CD4-positive, alpha-beta memory T cell (primary cell): Measurements from ENCODE around the gene SETX. TPM values are rescaled to one million over a fixed set of nuclear protein-coding genes. Genes with fewer than 3 reads are reported as not detected.
A peak's percentile ranks its signal among the peaks of the same experiment; 100 is the strongest.

Experiments used
- CTCF ChIA-PET: fragments of 350-600 bp; sonication (Branson Sonifier 250); formaldehyde crosslinking; loops from one replicate; lab custom pipeline; 2021; ENCODE audit warnings: inconsistent platforms; ENCODE audit not compliant: partially characterized antibody; lab: Charles Lee
- POLR2A ChIA-PET: fragments of 350-600 bp; sonication (Branson Sonifier 250); formaldehyde crosslinking; loops from one replicate; lab custom pipeline; 2021; ENCODE audit not compliant: partially characterized antibody; lab: Charles Lee
- DNase-seq, 5 donors: peaks; one replicate each; pipeline versions ENCODE4 v3.0.0 to v3.0.0-alpha.2; 2020 to 2022; ENCODE audit warnings: mixed read lengths in 1 of 5
- H3K27ac ChIP-seq: one replicate; pipeline ENCODE4 v1.7.0; 2013; ENCODE audit warnings: low read depth, low read length
- H3K27me3 ChIP-seq: 2 replicates; pipeline ENCODE4 v1.7.0; 2013; ENCODE audit warnings: mild to moderate bottlenecking, low read length, moderate library complexity; ENCODE audit not compliant: insufficient read depth
- H3K36me3 ChIP-seq: 2 replicates; pipeline ENCODE4 v1.7.0; 2013; ENCODE audit warnings: mild to moderate bottlenecking, low read length, moderate library complexity; ENCODE audit not compliant: insufficient read depth
- H3K4me1 ChIP-seq: 2 replicates; pipeline ENCODE4 v1.7.0; 2013; ENCODE audit warnings: mild to moderate bottlenecking, low read length, moderate library complexity; ENCODE audit not compliant: insufficient read depth
- H3K4me3 ChIP-seq, 2 donors: one replicate each; pipeline ENCODE4 v1.7.0; 2013; ENCODE audit warnings: low read length in 2 of 2, mild to moderate bottlenecking in 1 of 2
- H3K9me3 ChIP-seq, 2 donors: one replicate each; pipeline ENCODE4 v1.7.0; 2013; ENCODE audit warnings: low read length in 2 of 2, control low read depth in 1 of 2; ENCODE audit not compliant: control insufficient read depth in 1 of 2
- H3K27ac Mint-ChIP-seq, 7 donors: one replicate each; pipeline ENCODE4 v1.8.0; 2020 to 2021; ENCODE audit warnings: mixed read lengths in 7 of 7, mild to moderate bottlenecking in 6 of 7, inconsistent platforms in 3 of 7, moderate library complexity in 3 of 7
- H3K27me3 Mint-ChIP-seq, 2 donors: one replicate each; pipeline ENCODE4 v1.8.0; 2020 to 2021; ENCODE audit warnings: mixed read lengths in 2 of 2
- H3K36me3 Mint-ChIP-seq, 2 donors: one replicate each; pipeline ENCODE4 v1.8.0; 2020 to 2021; ENCODE audit warnings: mixed read lengths in 2 of 2, inconsistent platforms in 1 of 2, mild to moderate bottlenecking in 1 of 2
- H3K4me1 Mint-ChIP-seq, 4 donors: one replicate each; pipeline ENCODE4 v1.8.0; 2020 to 2021; ENCODE audit warnings: mixed read lengths in 4 of 4, mild to moderate bottlenecking in 1 of 4
- H3K4me3 Mint-ChIP-seq, 8 donors: one replicate each; pipeline ENCODE4 v1.8.0; 2020 to 2021; ENCODE audit warnings: mixed read lengths in 8 of 8, mild to moderate bottlenecking in 7 of 8, moderate library complexity in 6 of 8, inconsistent platforms in 3 of 8
- H3K9me3 Mint-ChIP-seq, 8 donors: one replicate each; pipeline ENCODE4 v1.8.0; 2020 to 2021; ENCODE audit warnings: mixed read lengths in 8 of 8, mild to moderate bottlenecking in 5 of 8, inconsistent platforms in 3 of 8, moderate library complexity in 1 of 8
- intact Hi-C: fragments of 100-400 bp; cut with micrococcal nuclease; formaldehyde crosslinking; loops from one replicate; pipeline ENCODE4 v1.15.1; 2023
- polyA plus RNA-seq, 2 donors: library from polyadenylated mRNA; unstranded; fragments of 300-500 nt; fragmentation: Illumina TruSeq; gene quantifications; one replicate each; pipeline ENCODE4 v1.2.3, GENCODE V29; 2021
- total RNA-seq, 2 experiments: library from RNA; stranded (reverse); gene quantifications; one replicate each; pipeline ENCODE4 v1.2.3, GENCODE V29; 2021

SETX gene
- total and polyA plus RNA-seq, 4 experiments from 2014 or later, result 10.1 to 94.3 (median 65.3) TPM

- H3K36me3 Mint-ChIP-seq, result peaks cover 0 to 6% of the 10 kb centered on the region in 2 donors
- H3K27ac ChIP-seq, result peak overlapping the region; percentile 49
- intact Hi-C loops, result loop anchor here (1.0 to 5.0 kb wide), 4 partner anchors 17 to 1550 kb away; partner anchors contain the start of genes EXOSC2 and MED27
These were observed 112.8 kb downstream of the SETX start for GRCh38 chr9:132241840-132242620.

GRCh38 chr9:132241483-132241839 lies 113.3 kb downstream of the SETX start:
- Histone ChIP-seq H3K4me1 (peaks cover 18% of the 10 kb centered on the region), H3K27ac (peak overlapping the region; percentile 42), H3K4me3 (peak overlapping the region; percentile 23 to 85), H3K9me3 (no peaks in the 10 kb centered on the region), H3K36me3 (no peaks in the 10 kb centered on the region), H3K27me3 (no peaks in the 10 kb centered on the region)
- H3K4me3 Mint-ChIP-seq, result peak overlapping the region; percentile 90 to 99 (median 98)
- peaks cover 3% of the 10 kb centered on the region in 2 donors for H3K27me3 Mint-ChIP-seq
- ChIA-PET POLR2A (interaction anchor here (0.6 to 1.8 kb wide), 9 partner anchors 10 to 1116 kb away, joined by 3 to 15 read pairs (median 4); partner anchors contain the start of genes NUP214 and SETX), CTCF (interaction anchor here (1.0 to 9.9 kb wide), 6 partner anchors 12 to 492 kb away, joined by 3 to 124 read pairs (median 5); no protein-coding TSS in a partner anchor)
- peaks cover 5 to 23% (median 13%) of the 10 kb centered on the region in 4 donors for H3K4me1 Mint-ChIP-seq
- H3K9me3 Mint-ChIP-seq, result peaks cover 0 to 2% (median 0%) of the 10 kb centered on the region in 8 donors
- intact Hi-C loops, result loop anchor here (1.0 to 5.0 kb wide), 4 partner anchors 18 to 1549 kb away; partner anchors contain the start of genes EXOSC2 and MED27
- no peak for DNase-seq
- H3K27ac Mint-ChIP-seq, result peak overlapping the region; percentile 78 to 97 (median 94)
- peaks cover 0 to 6% of the 10 kb centered on the region in 2 donors for H3K36me3 Mint-ChIP-seq

More at GRCh38 chr9:132241840-132242620, 112.8 kb downstream of the SETX start:
- H3K9me3 ChIP-seq, result no peaks in the 10 kb centered on the region
- H3K27me3 ChIP-seq, result no peaks in the 10 kb centered on the region
- peaks cover 3 to 6% of the 10 kb centered on the region in 2 donors for H3K27me3 Mint-ChIP-seq
- DNase-seq, result peak; percentile 50 to 75 (median 55)
- H3K4me3 ChIP-seq, result peak overlapping the region; percentile 47 to 85
- H3K4me1 Mint-ChIP-seq, result peaks cover 5 to 20% (median 10%) of the 10 kb centered on the region in 4 donors
- H3K9me3 Mint-ChIP-seq, result peaks cover 0 to 2% (median 0%) of the 10 kb centered on the region in 8 donors
- peak overlapping the region; percentile 84 to 98 (median 92) for H3K4me3 Mint-ChIP-seq
- POLR2A ChIA-PET, result interaction anchor here (0.6 to 1.6 kb wide), 7 partner anchors 9 to 890 kb away, joined by 3 to 15 read pairs (median 4); partner anchors contain the start of gene SETX
- CTCF ChIA-PET, result interaction anchor here (1.0 to 9.9 kb wide), 6 partner anchors 12 to 493 kb away, joined by 3 to 124 read pairs (median 5); no protein-coding TSS in a partner anchor
- H3K4me1 ChIP-seq, result peaks cover 15% of the 10 kb centered on the region
- H3K36me3 ChIP-seq, result no peaks in the 10 kb centered on the region
- H3K27ac Mint-ChIP-seq, result peak overlapping the region; percentile 85 to 92 (median 89)

GRCh38 chr9:132240841-132241482 lies 113.8 kb downstream of the SETX start:
- Histone ChIP-seq H3K4me1 (peaks cover 22% of the 10 kb centered on the region), H3K36me3 (no peaks in the 10 kb centered on the region), H3K4me3 (peak overlapping the region; percentile 23 to 85), H3K27me3 (no peaks in the 10 kb centered on the region), H3K27ac (peak overlapping the region; percentile 42), H3K9me3 (no peaks in the 10 kb centered on the region)
- DNase-seq, result peak; percentile 99 to 100 (median 99)
- intact Hi-C loops, result loop anchor here (1.0 to 5.0 kb wide), 4 partner anchors 18 to 1549 kb away; partner anchors contain the start of genes EXOSC2 and MED27
- ChIA-PET POLR2A (interaction anchor here (0.6 to 1.8 kb wide), 11 partner anchors 10 to 1115 kb away, joined by 3 to 15 read pairs (median 4); partner anchors contain the start of genes NTNG2, NUP214 and SETX), CTCF (interaction anchor here (1.0 to 9.9 kb wide), 7 partner anchors 13 to 492 kb away, joined by 3 to 124 read pairs (median 5); no protein-coding TSS in a partner anchor)
- peaks cover 0 to 2% (median 0%) of the 10 kb centered on the region in 8 donors for H3K9me3 Mint-ChIP-seq
- H3K36me3 Mint-ChIP-seq, result peaks cover 0 to 6% of the 10 kb centered on the region in 2 donors
- peak overlapping the region; percentile 78 to 97 (median 94) for H3K27ac Mint-ChIP-seq
- H3K4me1 Mint-ChIP-seq, result peaks cover 7 to 27% (median 16%) of the 10 kb centered on the region in 4 donors
- peaks cover 3% of the 10 kb centered on the region in 2 donors for H3K27me3 Mint-ChIP-seq
- H3K4me3 Mint-ChIP-seq, result peak overlapping the region; percentile 90 to 99 (median 98)

GRCh38 chr9:132239999-132240840 lies 114.6 kb downstream of the SETX start:
- Mint-ChIP-seq H3K9me3 (peaks cover 0 to 2% (median 0%) of the 10 kb centered on the region in 8 donors), H3K4me1 (peaks cover 7 to 27% (median 16%) of the 10 kb centered on the region in 4 donors), H3K27me3 (peaks cover 0 to 2% of the 10 kb centered on the region in 2 donors), H3K27ac (peak overlapping the region in 6 of 7 donors; percentile 42 to 78 (median 62)), H3K36me3 (peaks cover 0 to 6% of the 10 kb centered on the region in 2 donors), H3K4me3 (peak overlapping the region; percentile 39 to 98 (median 72))
- Histone ChIP-seq H3K4me1 (peaks cover 22% of the 10 kb centered on the region), H3K4me3 (peak overlapping the region in 1 of 2 donors; percentile 85), H3K27ac (no peak overlapping the region), H3K36me3 (no peaks in the 10 kb centered on the region), H3K27me3 (no peaks in the 10 kb centered on the region), H3K9me3 (no peaks in the 10 kb centered on the region)
- intact Hi-C loops, result loop anchor here (5.0 kb wide), 2 partner anchors 117 to 1548 kb away; partner anchors contain the start of gene EXOSC2
- ChIA-PET POLR2A (interaction anchor here (1.1 to 1.8 kb wide), 5 partner anchors 19 to 1115 kb away, joined by 3 to 7 read pairs (median 4); partner anchors contain the start of genes NTNG2 and NUP214), CTCF (interaction anchor here (1.0 to 9.9 kb wide), 7 partner anchors 14 to 480 kb away, joined by 3 to 124 read pairs (median 5); no protein-coding TSS in a partner anchor)
- DNase-seq, result no peak

- no peak for DNase-seq
- no peak overlapping the region for H3K4me3 Mint-ChIP-seq
- H3K9me3 Mint-ChIP-seq, result peaks cover 0 to 2% (median 0%) of the 10 kb centered on the region in 8 donors
- no peak overlapping the region for H3K27ac ChIP-seq
- peaks cover 0 to 6% of the 10 kb centered on the region in 2 donors for H3K36me3 Mint-ChIP-seq
- ChIA-PET POLR2A (interaction anchor here (1.1 to 1.8 kb wide), 3 partner anchors 77 to 476 kb away, joined by 3 to 7 read pairs (median 6); partner anchors contain the start of gene NTNG2), CTCF (interaction anchor here (0.6 to 9.9 kb wide), 8 partner anchors 14 to 479 kb away, joined by 3 to 124 read pairs (median 4); partner anchors contain the start of gene SETX)
- intact Hi-C loops, result no loop called here
- H3K36me3 ChIP-seq, result no peaks in the 10 kb centered on the region
- H3K27me3 Mint-ChIP-seq, result peaks cover 0 to 2% of the 10 kb centered on the region in 2 donors
- H3K27me3 ChIP-seq, result no peaks in the 10 kb centered on the region
- H3K4me1 ChIP-seq, result peaks cover 22% of the 10 kb centered on the region
- H3K4me3 ChIP-seq, result no peak overlapping the region
- peaks cover 7 to 27% (median 16%) of the 10 kb centered on the region in 4 donors for H3K4me1 Mint-ChIP-seq
- H3K27ac Mint-ChIP-seq, result peak overlapping the region in 2 of 7 donors; percentile 41 to 78
- H3K9me3 ChIP-seq, result no peaks in the 10 kb centered on the region
These were observed 115.3 kb downstream of the SETX start for GRCh38 chr9:132239518-132239917.
